GM18508 (cell line): ENCODE results near the gene LSS.
"Not testable (repeated sequence)": the region's sequence is repeated elsewhere in the genome, so short reads cannot be mapped to it uniquely, and the experiment has no call there.

Experiments
- ATAC-seq: cut with Tn5 transposase; IDR thresholded peaks from one replicate; pipeline ENCODE4 v1.9.1; 2021; ENCODE audit warnings: moderate number of reproducible peaks; ENCODE audit not compliant: insufficient read depth, unreplicated experiment

Gene LSS

DNA sequence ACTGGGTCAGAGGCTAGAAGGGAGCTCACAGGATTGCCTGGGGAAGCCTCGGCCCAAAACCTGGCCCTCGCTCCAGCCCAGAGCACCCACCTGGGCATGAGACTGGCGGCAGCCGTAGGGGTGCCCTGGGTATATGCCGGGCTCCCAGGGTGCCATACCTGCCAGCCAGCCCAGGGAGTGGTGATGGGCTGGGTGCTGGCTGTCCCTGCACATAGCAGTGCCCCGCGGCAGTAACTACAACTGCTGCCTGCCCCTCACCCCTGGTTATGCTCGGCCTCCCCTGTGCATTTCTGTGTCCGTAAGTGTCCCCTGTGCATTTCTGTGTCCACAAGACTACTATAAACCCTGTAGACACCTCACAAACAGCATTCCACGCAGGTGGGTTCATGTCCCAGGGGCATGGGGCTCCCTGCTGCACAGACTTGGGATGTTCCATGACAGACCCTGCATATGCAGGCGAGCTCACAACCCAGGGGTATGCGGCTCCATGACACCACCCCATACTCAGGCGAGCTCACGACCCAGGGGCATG, 38.5 kb downstream of the LSS start:
- no peak for ATAC-seq

DNA sequence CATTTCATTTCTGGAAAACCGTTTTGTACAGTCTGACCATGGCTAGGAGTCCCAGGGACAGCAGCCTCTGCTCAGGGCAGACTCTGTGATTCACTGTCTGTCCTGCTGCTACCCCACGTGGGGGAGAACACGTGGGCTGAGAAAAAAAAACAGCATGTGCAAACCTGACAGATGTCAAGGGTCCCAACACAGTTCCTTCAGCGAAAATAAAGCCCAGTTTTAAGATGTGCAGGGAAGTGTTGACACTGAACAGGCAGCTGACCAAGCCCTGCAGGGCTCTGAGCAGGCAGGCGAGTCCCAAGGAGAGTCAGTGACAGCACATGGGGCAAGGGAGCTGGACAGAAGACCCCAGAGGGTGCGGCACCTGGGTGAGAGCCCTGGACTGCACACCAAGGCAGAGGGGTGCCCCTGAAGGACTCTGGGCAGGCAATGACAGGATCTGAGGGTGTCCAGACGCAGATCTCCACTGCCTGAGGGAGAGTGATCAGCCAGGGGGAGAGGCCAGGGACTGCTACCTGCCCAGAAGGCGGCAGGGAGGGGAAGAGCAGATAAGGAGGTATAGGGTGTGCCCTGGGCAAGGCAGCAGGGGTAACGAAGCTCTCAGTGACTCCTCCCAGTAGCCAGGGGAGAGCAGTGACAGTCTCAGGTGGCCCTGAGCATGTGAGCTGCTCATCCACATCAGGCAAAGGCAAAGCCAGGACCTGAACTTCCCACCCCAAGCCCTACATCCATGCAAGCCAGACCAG, 39.2 kb downstream of the LSS start:
- no peak for ATAC-seq

DNA sequence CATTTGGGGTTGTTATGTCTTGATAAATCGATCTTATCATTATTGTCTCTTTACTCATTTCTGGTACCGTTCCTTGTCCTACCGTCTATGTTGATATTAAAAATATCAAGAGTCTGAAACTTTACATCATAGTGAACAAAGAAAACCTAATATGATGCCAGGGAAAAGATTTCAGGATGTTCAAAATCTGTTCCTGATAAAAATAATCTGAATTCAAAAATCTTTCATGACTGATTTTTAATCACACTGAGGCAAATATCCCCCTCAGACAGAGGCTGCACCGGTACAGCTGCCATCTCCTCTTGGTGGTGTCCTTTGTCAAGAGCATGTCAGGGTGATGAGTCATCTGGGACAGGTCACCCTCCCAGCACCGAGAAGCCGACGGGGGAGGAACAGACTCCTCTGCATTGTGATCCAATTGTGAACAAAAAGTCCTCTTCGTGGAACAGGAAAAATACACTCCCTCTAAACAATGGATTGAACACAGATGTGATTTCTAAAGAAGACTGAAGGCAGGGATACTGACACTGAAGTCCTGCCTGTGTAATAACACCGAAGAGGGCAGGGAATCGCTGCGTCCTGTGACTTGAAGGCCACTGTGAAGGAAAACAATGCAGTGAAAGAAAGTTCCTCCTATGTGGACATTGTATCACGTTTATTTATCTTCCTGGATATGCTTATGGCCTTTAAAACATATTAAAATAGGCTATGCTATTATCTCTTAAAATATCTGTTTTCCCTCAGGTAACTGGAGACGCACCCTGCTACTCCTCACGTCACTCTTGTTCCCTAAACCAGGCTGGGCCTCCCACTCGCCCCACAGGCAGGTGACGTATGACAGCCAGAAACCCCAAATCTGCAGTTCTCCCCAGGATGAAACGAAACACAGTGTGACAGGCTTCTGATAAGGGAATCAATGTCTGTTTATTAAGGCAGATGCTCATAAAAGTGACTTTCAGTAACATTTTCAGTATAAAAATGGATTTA, 40.1 kb downstream of the LSS start:
- ATAC-seq: no peak

DNA sequence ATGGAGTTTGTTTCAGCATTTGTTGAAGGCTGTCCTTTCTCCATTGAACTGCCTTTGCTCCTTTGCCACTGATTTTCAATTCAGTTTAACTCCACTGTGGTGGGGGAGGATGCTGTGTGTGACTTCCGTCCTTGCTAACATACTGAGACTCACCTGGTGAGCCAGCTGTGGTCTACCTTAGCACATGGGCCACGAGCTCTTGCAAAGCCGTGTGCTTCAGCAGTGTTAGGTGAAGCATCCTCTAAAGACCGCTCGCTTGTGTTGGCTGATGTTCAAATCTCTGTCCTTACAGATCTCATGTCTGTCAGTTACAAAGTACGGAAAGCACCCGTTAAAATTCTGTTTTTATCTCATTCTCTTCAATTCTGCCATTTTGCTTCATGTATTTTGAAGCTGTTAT, 40.8 kb downstream of the LSS start:
- ATAC-seq: no peak

DNA sequence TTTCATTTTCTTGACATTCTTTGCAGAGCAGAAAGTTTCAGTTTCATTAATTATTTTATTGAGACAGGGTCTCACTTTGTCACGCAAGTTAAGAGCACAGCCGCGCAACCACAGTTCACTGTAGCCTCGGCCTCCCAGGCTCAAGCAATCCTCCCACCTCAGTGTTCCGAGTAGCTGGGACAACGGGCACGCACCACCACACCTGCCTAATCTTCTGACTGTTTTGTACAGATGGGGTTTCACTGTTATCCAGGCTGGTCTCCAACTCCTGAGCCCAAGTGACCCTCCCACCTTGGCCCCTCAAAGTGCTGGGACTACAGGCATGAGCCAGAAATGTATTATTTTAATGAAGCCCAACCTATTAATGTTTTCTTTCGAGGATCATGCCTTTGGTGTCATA, 41.3 kb downstream of the LSS start:
- ATAC-seq: no peak

DNA sequence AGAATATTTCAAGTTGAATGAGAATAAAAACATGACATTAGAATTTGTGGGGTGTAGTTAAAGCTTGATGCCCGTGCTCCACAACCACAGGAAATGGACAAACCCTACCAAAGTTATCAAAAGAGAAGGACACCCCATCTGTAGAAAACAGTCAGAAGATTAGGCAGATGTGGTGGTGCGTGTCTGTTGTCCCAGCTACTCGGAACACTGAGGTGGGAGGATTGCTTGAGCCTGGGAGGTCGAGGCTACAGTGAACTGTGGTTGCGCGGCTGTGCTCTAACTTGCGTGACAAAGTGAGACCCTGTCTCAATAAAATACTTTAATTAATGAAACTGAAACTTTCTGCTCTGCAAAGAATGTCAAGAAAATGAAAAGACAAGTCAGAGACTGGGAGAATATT, 42.9 kb downstream of the LSS start:
- no peak for ATAC-seq

DNA sequence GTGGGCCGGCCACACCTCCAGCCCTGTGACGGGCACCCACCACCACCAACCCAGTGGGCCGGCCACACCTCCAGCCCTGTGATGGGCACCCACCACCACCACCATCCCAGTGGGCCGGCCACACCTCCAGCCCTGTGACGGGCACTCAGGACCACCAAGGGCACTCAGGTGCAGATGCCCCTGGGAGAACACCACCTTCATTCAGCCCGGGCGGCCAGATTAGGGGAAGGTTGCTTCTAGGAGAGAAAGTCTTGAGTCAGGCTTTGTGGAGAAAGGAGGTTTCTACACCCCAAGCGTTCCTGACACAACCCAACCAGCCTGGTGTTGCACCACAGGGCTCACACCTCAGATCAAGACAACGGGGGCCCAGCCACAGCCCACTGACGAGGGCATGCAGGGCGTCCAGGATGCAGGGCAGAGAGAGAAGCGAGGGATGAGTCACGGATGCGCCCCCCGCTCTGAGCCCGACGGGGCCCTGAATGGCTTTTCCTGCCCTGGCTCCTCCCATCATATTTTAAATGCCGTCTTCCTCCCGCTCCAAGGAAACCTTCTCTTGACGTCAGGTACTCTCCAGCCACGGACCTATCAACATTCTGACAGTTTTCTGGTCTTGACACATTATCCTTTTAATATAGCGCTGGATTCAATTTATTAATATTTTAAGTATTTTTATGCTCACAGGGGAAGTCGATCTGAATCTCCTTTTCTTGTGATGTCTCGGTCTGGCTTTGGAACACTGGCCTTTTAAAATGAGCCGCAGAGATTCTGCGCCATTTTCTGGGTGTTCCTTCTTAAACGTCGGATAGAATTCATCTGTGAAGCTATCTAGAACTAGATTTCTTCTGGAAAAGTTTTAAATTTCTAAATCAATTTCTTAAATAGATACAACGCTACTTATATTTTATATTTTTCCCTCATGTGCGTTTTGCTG, 43.7 kb downstream of the LSS start:
- ATAC-seq: no peak

DNA sequence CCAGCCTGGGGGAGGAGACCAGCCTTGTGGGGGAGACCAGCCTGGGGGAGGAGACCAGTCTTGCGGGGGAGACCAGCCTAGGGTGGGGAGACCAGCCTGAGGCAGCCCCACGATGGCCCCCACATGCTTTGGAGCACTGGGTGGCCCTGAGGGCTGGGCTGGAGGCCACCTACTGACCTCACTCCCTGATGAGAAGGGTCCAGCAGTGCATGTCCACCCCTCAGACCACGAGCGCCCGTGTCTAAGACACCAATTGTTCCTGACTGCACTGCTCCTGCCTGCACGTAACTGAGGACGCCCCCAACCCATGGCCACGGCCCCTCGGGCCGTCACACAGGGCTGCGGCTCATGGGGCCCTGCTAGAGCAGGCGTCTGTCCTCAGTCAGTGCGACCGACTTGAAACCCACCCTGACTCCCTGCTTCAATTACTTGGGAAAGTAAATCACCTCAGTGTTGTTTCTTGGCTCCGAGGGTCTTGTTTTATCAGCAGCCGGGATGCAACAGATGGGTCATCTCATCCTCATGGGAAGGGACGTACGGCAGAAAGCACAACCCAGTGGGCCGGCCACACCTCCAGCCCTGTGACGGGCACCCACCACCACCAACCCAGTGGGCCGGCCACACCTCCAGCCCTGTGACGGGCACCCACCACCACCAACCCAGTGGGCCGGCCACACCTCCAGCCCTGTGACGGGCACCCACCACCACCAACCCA, 44.5 kb downstream of the LSS start, which contains the start of gene SPATC1L:
TSS of gene SPATC1L (minus strand) at position 550 of the 715 bp plus-strand sequence. CDS start 1,643 bp downstream, outside the sequence.
- no peak for ATAC-seq

DNA sequence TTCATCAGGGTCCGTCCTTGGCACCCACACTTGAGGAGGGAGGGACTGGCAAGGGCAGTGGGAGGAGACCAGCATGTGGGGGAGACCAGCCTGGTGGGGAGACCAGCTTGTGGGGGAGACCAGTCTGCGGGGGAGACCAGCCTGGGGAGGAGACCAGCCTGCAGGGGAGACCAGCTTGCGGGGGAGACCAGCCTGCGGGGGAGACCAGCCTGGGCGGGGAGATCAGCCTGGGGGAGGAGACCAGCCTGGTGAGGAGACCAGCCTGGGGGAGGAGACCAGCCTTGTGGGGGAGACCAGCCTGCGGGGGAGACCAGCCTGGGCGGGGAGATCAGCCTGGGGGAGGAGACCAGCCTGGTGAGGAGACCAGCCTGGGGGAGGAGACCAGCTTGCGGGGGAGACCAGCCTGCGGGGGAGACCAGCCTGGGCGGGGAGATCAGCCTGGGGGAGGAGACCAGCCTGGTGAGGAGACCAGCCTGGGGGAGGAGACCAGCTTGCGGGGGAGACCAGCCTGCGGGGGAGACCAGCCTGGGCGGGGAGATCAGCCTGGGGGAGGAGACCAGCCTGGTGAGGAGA, 45.2 kb downstream of the LSS start:
- ATAC-seq: not testable (repeated sequence)

DNA sequence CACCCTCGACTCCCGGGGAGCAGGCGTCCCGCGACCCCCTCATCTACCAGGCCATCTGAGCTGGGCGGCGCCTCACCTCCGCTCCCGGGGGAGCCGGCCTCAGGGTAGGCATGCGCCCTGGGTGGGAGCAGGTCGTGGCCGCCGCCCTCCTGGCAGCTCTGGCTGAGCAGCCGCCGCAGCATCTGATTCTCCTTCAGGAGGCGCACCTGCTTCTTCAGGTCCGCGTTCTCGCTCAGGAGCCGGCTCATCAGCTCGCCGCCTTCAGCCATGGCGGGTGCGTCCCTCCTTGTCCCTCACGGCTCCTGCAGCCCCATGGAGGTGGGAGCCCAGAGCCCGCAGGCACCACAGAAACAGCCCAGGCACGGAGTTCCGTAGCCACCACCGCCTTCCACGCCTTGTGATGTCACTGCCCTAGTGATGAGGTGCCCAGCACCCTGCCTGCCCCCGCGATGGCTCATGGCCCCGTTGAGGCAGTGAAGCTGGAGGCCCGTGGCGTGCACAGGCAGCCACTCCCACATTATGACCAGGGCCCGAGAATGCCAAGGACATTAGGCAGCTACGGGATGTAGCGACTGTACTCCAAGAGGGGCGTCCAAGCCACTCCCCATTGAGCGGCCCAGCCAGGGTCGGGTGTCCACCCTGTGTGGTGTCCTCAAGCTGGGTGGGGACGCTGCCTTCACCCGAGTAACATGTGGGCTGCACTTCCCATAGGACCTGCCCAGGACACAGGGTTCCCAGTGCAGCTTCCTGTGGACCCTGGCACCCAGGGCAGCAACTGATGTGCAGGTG, 45.8 kb downstream of the LSS start:
- no peak for ATAC-seq

DNA sequence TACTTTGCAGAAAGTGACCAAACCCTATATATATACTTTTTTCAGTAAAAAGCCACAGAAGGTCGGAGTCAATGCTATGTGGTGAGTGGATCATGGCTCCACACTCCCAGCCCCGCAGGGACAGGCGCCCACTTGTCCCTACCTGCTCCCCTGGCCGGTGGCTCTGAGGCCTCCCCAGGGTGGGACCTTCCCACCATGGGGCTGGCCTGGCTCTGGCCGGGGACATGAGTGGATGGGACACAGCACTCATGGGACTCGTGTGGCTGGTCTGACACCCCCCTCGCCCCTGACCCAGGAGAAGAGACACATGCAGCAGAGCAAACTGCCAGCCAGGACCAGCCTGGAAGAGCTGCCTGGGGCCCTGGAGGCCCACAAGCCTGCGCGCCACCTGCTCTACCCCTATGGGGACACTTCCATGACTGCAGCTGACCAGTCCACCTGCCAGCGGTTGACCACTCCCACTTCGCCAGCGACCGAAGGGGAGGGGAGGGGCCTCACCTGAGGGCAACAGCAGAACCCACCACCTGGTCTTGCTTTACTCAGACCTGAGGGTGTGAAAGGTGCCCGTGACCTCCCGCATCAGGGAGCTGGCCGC, 46.5 kb downstream of the LSS start:
- ATAC-seq: no peak

DNA sequence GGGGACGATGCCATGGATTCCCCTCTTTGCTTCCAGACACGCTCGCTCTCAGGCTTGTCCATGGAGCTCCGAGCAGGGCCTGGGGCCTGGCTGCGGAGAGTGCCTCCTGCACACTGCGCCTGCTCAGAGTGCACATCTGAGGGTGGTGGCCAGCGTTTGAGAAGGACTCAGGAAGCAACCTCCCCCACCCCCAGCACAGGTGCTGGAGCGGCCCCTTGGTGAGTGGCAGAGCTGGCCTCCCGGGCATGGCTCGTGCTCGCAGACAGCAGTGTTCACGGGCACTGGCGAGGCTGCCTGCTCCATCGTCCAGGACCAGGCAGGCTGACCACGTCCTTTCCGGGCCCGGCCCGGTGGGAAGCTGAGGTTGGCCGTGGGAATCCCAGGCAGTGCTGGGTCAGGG, 47.1 kb downstream of the LSS start:
- ATAC-seq: no peak

DNA sequence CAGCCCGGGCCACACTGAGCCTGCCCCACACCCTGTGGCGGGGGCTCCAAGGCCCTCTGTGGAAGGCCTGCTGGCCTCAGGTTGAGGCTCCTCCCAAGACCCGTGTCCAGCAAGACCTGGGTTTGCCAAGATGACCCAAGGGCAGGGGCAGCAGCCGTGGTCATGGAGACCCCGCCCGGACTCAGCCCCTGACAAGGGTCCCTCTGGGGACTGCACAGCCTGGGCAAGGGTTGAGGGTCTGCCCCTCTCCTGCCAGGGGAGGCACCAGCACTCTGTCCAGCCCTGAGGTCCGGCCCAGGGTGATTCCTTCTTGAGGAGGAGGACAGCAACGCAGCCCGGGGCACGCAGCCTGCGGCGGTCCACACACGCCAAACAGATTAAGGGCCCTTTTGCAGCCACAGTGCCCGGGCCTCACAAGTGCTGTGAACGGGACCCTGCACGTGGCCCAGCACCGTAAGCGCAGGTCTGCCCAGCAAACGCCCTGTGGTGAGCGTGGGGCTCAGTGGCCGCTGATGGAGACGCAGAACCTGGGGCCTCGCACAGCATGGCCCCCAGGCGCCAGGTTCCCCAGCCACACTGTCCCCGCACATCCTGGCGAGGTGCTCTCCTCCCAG, 47.7 kb downstream of the LSS start:
- ATAC-seq: no peak

DNA sequence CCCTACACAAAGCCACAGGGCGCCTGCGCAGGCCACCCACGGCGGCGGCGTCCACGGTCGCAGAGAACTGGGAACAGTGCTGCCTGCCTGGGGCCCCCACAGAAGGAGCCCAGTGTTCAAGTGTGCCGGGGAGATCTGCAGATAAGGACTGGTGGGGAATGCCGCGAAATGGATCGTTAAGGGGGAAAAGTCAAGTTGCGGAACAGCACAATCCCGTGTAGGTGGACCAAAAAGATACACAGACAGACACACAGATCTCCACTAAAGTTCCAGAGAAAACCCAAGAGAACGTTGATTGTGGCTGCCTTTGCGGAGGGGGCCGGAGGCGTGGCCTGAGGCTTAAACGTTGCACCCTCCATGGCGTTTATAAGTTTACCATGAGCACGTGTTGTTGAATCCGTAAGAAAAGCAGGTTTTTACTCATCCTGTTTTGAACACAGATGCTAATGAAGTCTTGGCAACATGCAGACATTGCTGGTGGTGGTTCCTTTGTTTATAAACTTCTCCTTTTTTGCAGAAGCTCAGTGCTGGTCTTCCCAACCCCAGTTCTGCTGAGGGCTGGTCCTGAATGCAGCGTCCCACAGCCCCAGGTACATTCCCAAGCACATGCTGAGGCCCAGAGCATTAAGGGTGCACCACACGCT, 48.4 kb downstream of the LSS start:
- no peak for ATAC-seq

DNA sequence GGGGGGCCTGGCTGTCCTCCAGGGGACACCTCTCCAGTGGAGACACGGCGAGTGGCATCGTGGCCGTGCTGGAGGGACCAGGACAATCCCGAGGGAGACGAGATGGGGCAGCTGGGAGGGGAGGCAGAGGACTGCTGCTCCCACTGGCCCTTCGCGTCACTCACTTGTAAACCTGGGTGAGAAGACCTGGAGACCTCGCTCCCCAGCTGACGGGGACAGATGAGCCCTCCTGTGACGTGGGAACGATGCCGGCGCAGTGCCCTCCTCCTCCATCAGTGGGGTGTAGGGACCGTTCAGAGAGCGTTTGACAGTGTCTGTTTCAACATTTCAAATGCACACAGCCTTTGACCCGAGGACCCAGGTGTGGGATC, 48.9 kb downstream of the LSS start:
- no peak for ATAC-seq

DNA sequence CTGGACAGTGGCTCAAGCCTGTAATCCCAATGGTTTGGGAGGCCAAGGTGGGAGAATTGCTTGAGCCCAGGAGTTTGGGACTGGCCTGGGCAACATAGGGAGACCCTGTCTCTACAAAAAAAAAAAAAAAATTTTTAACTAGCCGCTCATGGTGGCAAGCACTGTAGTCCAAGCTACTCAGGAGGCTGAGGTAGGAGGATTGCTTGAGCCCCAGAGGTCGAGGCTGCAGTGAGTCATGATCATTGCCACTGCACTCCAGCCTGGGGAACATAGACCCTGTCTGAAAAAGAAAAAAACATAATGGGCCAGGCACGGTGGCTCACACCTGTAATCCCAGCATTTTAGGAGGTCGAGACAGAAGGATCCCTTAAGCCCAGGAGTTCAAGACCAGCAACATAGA, 49.6 kb downstream of the LSS start:
- ATAC-seq: no peak
